DOHH2 (cell line): Measurements from ENCODE around the gene DHRS9.

Experiments used
- CTCF ChIP-seq: fragments of 200-600 bp; sonication (generic); IDR thresholded peaks from one replicate; pipeline ENCODE4 v1.5.1; 2014; ENCODE audit warnings: antibody characterized with exemption, mild to moderate bottlenecking, low read depth, low read length; ENCODE audit not compliant: poor library complexity, severe bottlenecking
- EZH2phosphoT487 ChIP-seq: fragments of 200-600 bp; sonication (generic); IDR thresholded peaks from 2 replicates; pipeline ENCODE4 v1.6.1; 2017; ENCODE audit warnings: borderline replicate concordance, mild to moderate bottlenecking, antibody characterized with exemption, low read length, moderate library complexity, mixed read lengths

- TF ChIP-seq CTCF (no peak), EZH2phosphoT487 (no peak)
Observed at GRCh38 chr2:169026056-169026455, 43.3 kb upstream of the DHRS9 start.
